ENCODE measurements around the gene TPT1.
"Not testable (repeated sequence)": the region's sequence is repeated elsewhere in the genome, so short reads cannot be mapped to it uniquely, and the experiment has no call there.

The TPT1 gene

GRCh38 chr13:45303866-45304265 lies 37.1 kb downstream of the TPT1 start:
- no peak for TF ChIP-seq CTCF (conservative IDR thresholded peaks at IDR 0.05; ENCODE audit: low read depth, low read length)
- H3K4me3 ChIP-seq (ENCODE audit: low read depth, low read length), result no peak overlapping the region
- DNase-seq (ENCODE audit: low read depth), result no peak

- TF ChIP-seq CTCF (conservative IDR thresholded peaks at IDR 0.05; ENCODE audit: low read depth, low read length), result no peak
- no peak overlapping the region for H3K4me3 ChIP-seq (ENCODE audit: low read depth, low read length)
- no peak for DNase-seq (ENCODE audit: low read depth)
Observed at GRCh38 chr13:45303026-45303425, 38.0 kb downstream of the TPT1 start.

DNA sequence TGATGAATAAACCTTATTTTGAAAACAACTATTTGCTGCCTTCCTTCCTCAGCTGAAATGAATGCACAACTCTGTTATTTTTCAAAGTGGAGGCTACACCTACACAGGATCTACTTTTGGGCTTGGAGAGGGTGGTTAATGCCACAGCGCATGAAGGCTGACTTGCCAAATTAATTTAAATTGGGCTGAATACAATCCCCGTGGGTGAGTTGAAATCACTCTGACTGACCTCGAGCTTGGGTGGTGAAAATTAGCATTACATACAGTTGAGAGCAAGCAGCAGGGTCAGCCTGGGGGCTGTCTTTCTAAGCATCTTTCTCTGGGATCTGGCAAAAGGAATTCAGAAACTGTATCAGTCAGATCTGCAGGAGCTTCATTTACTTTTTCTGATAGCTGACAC lies 38.5 kb downstream of the TPT1 start:
- no peak for TF ChIP-seq CTCF (conservative IDR thresholded peaks at IDR 0.05; ENCODE audit: low read depth, low read length)
- no peak overlapping the region for H3K4me3 ChIP-seq (ENCODE audit: low read depth, low read length)
- no peak for DNase-seq (ENCODE audit: low read depth)

DNA sequence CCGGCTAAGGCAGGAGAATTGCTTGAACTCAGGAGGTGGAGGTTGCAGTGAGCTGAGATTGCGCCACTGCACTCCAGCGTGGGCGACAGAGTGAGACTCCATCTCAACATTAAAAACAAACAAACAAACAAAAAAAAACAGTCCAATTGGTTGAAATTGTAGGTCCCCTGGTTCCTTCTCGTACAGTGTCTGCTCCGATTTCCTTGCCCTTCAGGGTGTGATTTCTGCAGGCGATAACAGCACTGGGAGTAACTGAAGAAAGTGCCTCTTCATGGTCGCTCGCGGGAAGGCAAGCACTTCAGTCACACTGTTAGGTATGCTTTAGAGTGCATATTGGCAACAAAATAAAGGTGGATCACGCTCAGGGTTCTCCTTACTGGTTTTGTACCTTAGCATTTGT lies 39.7 kb downstream of the TPT1 start:
- no peak overlapping the region for H3K4me3 ChIP-seq (ENCODE audit: low read depth, low read length)
- TF ChIP-seq CTCF (conservative IDR thresholded peaks at IDR 0.05; ENCODE audit: low read depth, low read length), result no peak
- no peak for DNase-seq (ENCODE audit: low read depth)

DNA sequence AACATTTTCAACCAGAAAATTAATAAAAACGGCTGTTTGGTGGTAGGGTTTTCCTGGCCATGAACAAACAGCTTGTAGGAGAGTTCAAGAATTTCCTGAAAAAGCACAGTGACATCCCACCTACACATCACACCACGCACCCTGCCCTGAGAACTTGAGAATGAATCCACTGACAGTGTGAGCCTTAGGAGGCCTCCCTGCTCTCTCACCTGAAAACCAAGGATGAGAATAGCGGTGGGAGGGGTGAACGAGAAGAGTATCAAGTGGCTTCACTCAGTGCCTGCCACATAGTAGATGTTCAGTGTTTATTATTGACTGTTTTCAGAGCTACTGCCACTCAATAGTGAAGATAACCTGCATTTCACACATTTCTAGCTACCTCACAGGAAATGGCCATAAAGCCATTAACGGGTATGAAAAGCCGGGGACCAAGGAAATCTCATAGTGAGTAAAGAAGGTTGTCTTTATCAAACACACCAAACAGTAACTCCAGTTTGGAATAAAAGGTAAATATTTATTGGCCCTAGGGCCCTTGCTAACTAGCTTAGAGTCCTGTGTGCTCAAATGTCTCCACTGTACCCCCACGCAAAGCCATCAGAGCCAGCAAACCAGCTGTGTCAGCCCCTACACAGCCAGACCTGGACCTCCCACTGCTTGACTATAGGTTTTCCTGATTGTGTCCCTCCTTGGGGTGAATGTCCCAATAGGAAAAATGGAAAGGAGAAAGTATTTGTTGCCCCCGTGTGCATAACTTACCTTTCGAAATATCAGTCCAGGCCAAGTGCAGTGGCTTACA lies 40.6 kb downstream of the TPT1 start:
- no peak for DNase-seq (ENCODE audit: low read depth)
- H3K4me3 ChIP-seq (ENCODE audit: low read depth, low read length), result no peak overlapping the region
- TF ChIP-seq CTCF (conservative IDR thresholded peaks at IDR 0.05; ENCODE audit: low read depth, low read length), result no peak

- peak; percentile 47 for DNase-seq (ENCODE audit: low read depth)
- no peak for TF ChIP-seq CTCF (conservative IDR thresholded peaks at IDR 0.05; ENCODE audit: low read depth, low read length)
Observed at GRCh38 chr13:45299194-45299593, 41.8 kb downstream of the TPT1 start.

GRCh38 chr13:45298550-45298949 lies 42.4 kb downstream of the TPT1 start:
- not testable (repeated sequence) for H3K4me3 ChIP-seq (ENCODE audit: low read depth, low read length); DNase-seq (ENCODE audit: low read depth)

More at GRCh38 chr13:45299194-45299593, 41.8 kb downstream of the TPT1 start:
- no peak overlapping the region for H3K4me3 ChIP-seq (ENCODE audit: low read depth, low read length)
